Lung (tissue), 12 donors: ENCODE data around the gene ZNF565. TPM values are rescaled to one million over a fixed set of nuclear protein-coding genes. Genes with fewer than 3 reads are reported as not detected.

Experiments used
- ATAC-seq: fragments of 200-7000 bp; cut with Tn5 transposase; one replicate; pipeline ENCODE4 v1.9.1; 2020; ENCODE audit warnings: moderate number of reproducible peaks; ENCODE audit not compliant: insufficient read depth, low FRiP score
- DNase-seq, 3 donors: peaks; one replicate each; pipeline ENCODE4 v3.0.0-alpha.2; 2013 to 2017
- H3K27ac ChIP-seq, 2 donors: one replicate each; pipeline ENCODE4 v1.5.1; 2013; ENCODE audit warnings: mild to moderate bottlenecking in 2 of 2, moderate library complexity in 2 of 2, control low read depth in 1 of 2, inconsistent platforms in 1 of 2, low read depth in 1 of 2, low read length in 1 of 2
- H3K27me3 ChIP-seq, 3 donors: one replicate each; pipeline ENCODE4 v1.5.1; 2013; ENCODE audit warnings: low read length in 2 of 3; ENCODE audit not compliant: control insufficient read depth in 3 of 3, insufficient read depth in 3 of 3
- H3K36me3 ChIP-seq, 4 donors: one replicate each; pipeline ENCODE4 v1.5.1; 2013; ENCODE audit warnings: low read length in 4 of 4, mild to moderate bottlenecking in 1 of 4, moderate library complexity in 1 of 4; ENCODE audit not compliant: control insufficient read depth in 4 of 4, insufficient read depth in 4 of 4
- H3K4me1 ChIP-seq, 5 donors: one replicate each; pipeline ENCODE4 v1.5.1; 2013; ENCODE audit warnings: low read length in 5 of 5, mild to moderate bottlenecking in 2 of 5, moderate library complexity in 1 of 5; ENCODE audit not compliant: control insufficient read depth in 5 of 5, insufficient read depth in 5 of 5
- H3K4me3 ChIP-seq: one replicate; pipeline ENCODE4 v1.5.1; 2013; ENCODE audit warnings: mild to moderate bottlenecking, control low read depth, moderate library complexity
- H3K9ac ChIP-seq, 2 donors: one replicate each; pipeline ENCODE4 v1.5.1; 2013; ENCODE audit warnings: low read length in 2 of 2, control low read depth in 1 of 2; ENCODE audit not compliant: insufficient read depth in 1 of 2
- H3K9me3 ChIP-seq, 4 donors: one replicate each; pipeline ENCODE4 v1.5.1; 2013; ENCODE audit warnings: low read length in 3 of 4, mild to moderate bottlenecking in 1 of 4, moderate library complexity in 1 of 4; ENCODE audit not compliant: control insufficient read depth in 4 of 4, insufficient read depth in 3 of 4
- CTCF ChIP-seq: IDR thresholded peaks from 2 replicates; pipeline ENCODE4 v1.5.1; 2012; ENCODE audit warnings: mild to moderate bottlenecking; ENCODE audit errors: control extremely low read depth, extremely low read depth
- WGBS, 2 donors: extraction: QIAGEN DNeasy Blood & Tissue Kit; methylation state at CpG; one replicate each; pipeline ENCODE4 v1.1.7; 2013; 5-methylcytosine and 5-hydroxymethylcytosine counted together
- polyA plus RNA-seq, 2 donors: library from polyadenylated mRNA; stranded (reverse); fragments of 200-250 nt; gene quantifications; one replicate each; pipeline ENCODE4 v1.2.1, GENCODE V29; 2013
- total RNA-seq, 2 donors: library from RNA; depleted of rRNA in 1 of 2; stranded (reverse); fragments of >200 nt in 1 of 2; gene quantifications; one replicate each; pipeline ENCODE4 v1.2.1, GENCODE V29; 2014 to 2021
- donor health status: control.
- donor health status: control.
- donor health status: Bipolar disorder and iron deficiency.
- donor health status: healthy.
- donor health status: DM: yes; HTN: yes; CAD: no.

The ZNF565 gene
- total and polyA plus RNA-seq, 4 donors, result 2.5 to 8.4 (median 2.9) TPM

- ATAC-seq, result no peak
Observed at GRCh38 chr19:36221474-36221873, 7.0 kb upstream of the ZNF565 start.

GRCh38 chr19:36215276-36216123 lies 1.0 kb upstream of the ZNF565 start:
- Histone ChIP-seq H3K4me3 (peak overlapping the region; percentile 78), H3K36me3 (peaks cover 0 to 7% (median 3%) of the 10 kb centered on the region in 4 donors), H3K4me1 (peaks cover 0 to 13% (median 8%) of the 10 kb centered on the region in 5 donors), H3K27me3 (no peaks in the 10 kb centered on the region), H3K9ac (peak overlapping the region; percentile 97 to 100), H3K27ac (peak overlapping the region; percentile 82 to 89), H3K9me3 (no peaks in the 10 kb centered on the region)
- DNase-seq (peak; percentile 44 to 76 (median 75)), ATAC-seq (no peak)
- WGBS, 2 donors, result 2% methylated on average over 27 of the region's 27 CpGs
- TF ChIP-seq CTCF, result no peak

More at GRCh38 chr19:36221474-36221873, 7.0 kb upstream of the ZNF565 start:
- no peak overlapping the region for H3K27ac ChIP-seq
- H3K27me3 ChIP-seq, result no peaks in the 10 kb centered on the region
- H3K36me3 ChIP-seq, result peaks cover 9 to 29% (median 20%) of the 10 kb centered on the region in 4 donors
- 86 to 91% methylated on average over 4 of the region's 4 CpGs for WGBS, 2 donors
- no peak for DNase-seq
- peaks cover 0 to 19% (median 0%) of the 10 kb centered on the region in 4 donors for H3K9me3 ChIP-seq
- no peak overlapping the region for H3K9ac ChIP-seq
- H3K4me3 ChIP-seq, result no peak overlapping the region
- TF ChIP-seq CTCF, result no peak
- peaks cover 0 to 16% (median 8%) of the 10 kb centered on the region in 5 donors for H3K4me1 ChIP-seq

- Histone ChIP-seq H3K36me3 (peaks cover 0 to 7% (median 0%) of the 10 kb centered on the region in 4 donors), H3K27me3 (no peaks in the 10 kb centered on the region), H3K9ac (no peak overlapping the region), H3K4me1 (peaks cover 0 to 12% (median 8%) of the 10 kb centered on the region in 5 donors), H3K9me3 (no peaks in the 10 kb centered on the region), H3K4me3 (no peak overlapping the region), H3K27ac (no peak overlapping the region)
- TF ChIP-seq CTCF, result no peak
- ATAC-seq (no peak), DNase-seq (no peak)
- WGBS, 2 donors, result 87 to 93% methylated on average over 2 of the region's 2 CpGs
Observed at GRCh38 chr19:36212895-36213294, 1.6 kb downstream of the ZNF565 start.
